ENCODE measurements around the gene EARS2.

- no peak for TF ChIP-seq POLR2A (IDR thresholded peaks at IDR 0.05)
- TF ChIP-seq CTCF (IDR thresholded peaks at IDR 0.05): no peak
Observed at GRCh38 chr16:23505671-23506605, 51.2 kb downstream of the EARS2 start.

Measured in lower leg skin (tissue), 3 donors.